HG03108 (cell line): ENCODE measurements around the gene CACNA2D2.

Source experiments
- ATAC-seq: cut with Tn5 transposase; IDR thresholded peaks from one replicate; pipeline ENCODE4 v1.9.1; 2021; ENCODE audit warnings: moderate library complexity; ENCODE audit not compliant: unreplicated experiment

CACNA2D2 gene

GRCh38 chr3:50435371-50436113, 67.9 kb downstream of the CACNA2D2 start:
- no peak for ATAC-seq

- ATAC-seq = no peak
These were observed 69.5 kb downstream of the CACNA2D2 start for GRCh38 chr3:50433954-50434353.

- ATAC-seq = no peak
These were observed 72.4 kb downstream of the CACNA2D2 start for GRCh38 chr3:50430950-50431435.

GRCh38 chr3:50430191-50430590, 73.2 kb downstream of the CACNA2D2 start:
- ATAC-seq = no peak

GRCh38 chr3:50428007-50428633, 75.3 kb downstream of the CACNA2D2 start:
- no peak for ATAC-seq

- ATAC-seq = no peak
These were observed 76.2 kb downstream of the CACNA2D2 start for GRCh38 chr3:50427217-50427616.

- ATAC-seq = no peak
These were observed 77.5 kb downstream of the CACNA2D2 start for GRCh38 chr3:50425911-50426310.

GRCh38 chr3:50423543-50423942, 79.9 kb downstream of the CACNA2D2 start:
- no peak for ATAC-seq

GRCh38 chr3:50422153-50422552, 81.3 kb downstream of the CACNA2D2 start:
- no peak for ATAC-seq

GRCh38 chr3:50419595-50420370, 83.7 kb downstream of the CACNA2D2 start:
- ATAC-seq = no peak

GRCh38 chr3:50418850-50419249, 84.6 kb downstream of the CACNA2D2 start:
- no peak for ATAC-seq

GRCh38 chr3:50417637-50418033, 85.8 kb downstream of the CACNA2D2 start:
- ATAC-seq = no peak

GRCh38 chr3:50416736-50417636, 86.4 kb downstream of the CACNA2D2 start:
- ATAC-seq = no peak

GRCh38 chr3:50415816-50416215, 87.6 kb downstream of the CACNA2D2 start:
- no peak for ATAC-seq

- ATAC-seq = no peak
These were observed 88.4 kb downstream of the CACNA2D2 start for GRCh38 chr3:50415061-50415460.

- no peak for ATAC-seq
These were observed 88.8 kb downstream of the CACNA2D2 start for GRCh38 chr3:50414616-50415015.

- no peak for ATAC-seq
These were observed 91.1 kb downstream of the CACNA2D2 start for GRCh38 chr3:50412231-50412754.

- ATAC-seq = no peak
These were observed 92.2 kb downstream of the CACNA2D2 start for GRCh38 chr3:50411229-50411628.

GRCh38 chr3:50410608-50411139, 92.8 kb downstream of the CACNA2D2 start:
- ATAC-seq = no peak

- ATAC-seq = no peak
These were observed 93.2 kb downstream of the CACNA2D2 start for GRCh38 chr3:50410185-50410584.
